T47D (cell line): ENCODE data around the gene OS9.
"Not testable (repeated sequence)": the region's sequence is repeated elsewhere in the genome, so short reads cannot be mapped to it uniquely, and the experiment has no call there.

Experiments
- DNase-seq, 2 experiments: peaks; one replicate each; pipeline versions ENCODE4 v3.0.0 to v3.0.0-alpha.2; 2011 to 2012; ENCODE audit warnings: low read depth in 1 of 2, low spot score in 1 of 2
- JUND ChIP-seq: IDR thresholded peaks from 2 replicates; pipeline ENCODE4 v1.6.1; 2012; ENCODE audit warnings: low read depth
- in situ Hi-C: cut with HindIII; loops from 2 replicates; pipeline ENCODE4 v1.10.0; 2016; ENCODE audit warnings: low sequenced_read_pairs, low pct_unique_long_range_greater_than_20kb

The OS9 gene

GRCh38 chr12:57693659-57694458, at the start of gene OS9:
TSS of gene OS9 (plus strand) at chr12:57694132. CDS start at chr12:57694162, 30 bp downstream.
- in situ Hi-C loops = no loop called here
- TF ChIP-seq JUND = no peak
- peak; percentile 91 to 100 for DNase-seq

DNA sequence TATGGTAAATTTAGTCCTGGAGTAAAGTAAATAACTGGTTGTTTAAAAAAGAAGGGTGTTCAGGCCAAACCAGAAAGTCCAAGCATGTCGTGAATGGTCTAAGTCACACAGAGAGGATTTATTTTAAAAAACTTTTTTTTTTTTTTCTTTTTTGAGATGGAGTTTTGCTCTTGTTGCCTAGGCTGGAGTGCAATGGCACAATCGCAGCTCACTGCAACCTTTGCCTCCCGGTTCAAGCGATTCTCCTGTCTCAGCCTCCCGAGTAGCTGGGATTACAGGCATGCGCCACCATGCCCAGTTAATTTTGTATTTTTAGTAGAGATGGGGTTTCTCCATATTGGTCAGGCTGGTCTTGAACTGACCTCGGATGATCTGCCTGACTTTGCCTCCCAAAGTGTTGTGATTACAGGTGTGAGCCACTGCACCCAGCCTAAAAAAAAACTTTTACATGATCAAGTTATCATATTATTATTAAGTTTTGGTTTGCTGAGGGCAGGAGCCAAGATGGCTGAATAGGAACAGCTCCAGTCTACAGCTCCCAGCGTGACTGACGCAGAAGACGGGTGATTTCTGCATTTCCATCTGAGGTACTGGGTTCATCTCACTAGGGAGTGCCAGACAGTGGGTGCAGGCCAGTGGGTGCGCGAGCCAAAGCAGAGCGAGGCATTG, 47.8 kb upstream of the OS9 start:
- in situ Hi-C loops = not testable (repeated sequence)
- peak in 1 of 2 experiments; percentile 63 for DNase-seq

GRCh38 chr12:57646659-57647049, 47.3 kb upstream of the OS9 start:
- in situ Hi-C loops, DNase-seq: not testable (repeated sequence)

GRCh38 chr12:57654042-57654441, 39.9 kb upstream of the OS9 start:
- TF ChIP-seq JUND = no peak
- in situ Hi-C loops = no loop called here
- no peak for DNase-seq

DNA sequence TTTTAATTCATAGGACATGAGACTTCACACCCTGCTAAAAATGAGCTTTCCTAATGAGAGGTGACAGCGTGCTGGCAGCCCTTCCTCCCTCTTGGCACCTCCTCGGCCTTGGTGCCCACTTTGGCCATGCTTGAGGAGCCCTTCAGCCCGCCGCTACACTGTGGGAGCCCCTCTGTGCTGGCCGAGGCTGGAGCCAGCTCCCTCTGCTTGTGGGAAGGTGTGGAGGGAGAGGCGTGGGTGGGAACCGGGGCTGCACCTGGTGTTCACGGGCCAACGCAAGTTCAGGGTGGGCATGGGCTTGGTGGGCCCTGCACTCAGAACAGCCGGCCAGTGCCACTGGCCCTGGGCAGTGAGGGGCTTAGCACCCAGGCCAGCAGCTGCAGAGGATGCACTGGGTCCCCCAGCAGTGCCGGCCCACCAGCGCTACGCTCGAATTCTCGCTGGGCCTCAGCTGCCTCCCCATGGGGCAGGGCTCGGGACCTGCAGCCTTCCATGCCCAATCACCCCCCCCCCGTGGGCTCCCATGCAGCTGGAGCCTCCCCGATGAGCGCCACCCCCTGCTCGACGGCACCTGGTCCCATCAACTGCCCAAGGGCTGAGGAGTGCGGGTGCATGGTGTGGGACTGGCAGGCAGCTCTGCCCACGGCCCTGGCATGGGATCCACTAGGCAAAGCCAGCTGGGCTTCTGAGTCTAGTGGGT, 38.2 kb upstream of the OS9 start:
- no peak for TF ChIP-seq JUND
- DNase-seq = no peak
- in situ Hi-C loops = no loop called here

GRCh38 chr12:57656408-57656807, 37.5 kb upstream of the OS9 start:
- DNase-seq, in situ Hi-C loops: not testable (repeated sequence)

- in situ Hi-C loops = no loop called here
- peak in 1 of 2 experiments; percentile 58 for DNase-seq
- no peak for TF ChIP-seq JUND
Measured at GRCh38 chr12:57657744-57658143, 36.2 kb upstream of the OS9 start.

GRCh38 chr12:57658890-57659289, 35.0 kb upstream of the OS9 start:
- in situ Hi-C loops = no loop called here
- no peak for DNase-seq
- no peak for TF ChIP-seq JUND

GRCh38 chr12:57661376-57661775, 32.6 kb upstream of the OS9 start:
- in situ Hi-C loops = no loop called here
- TF ChIP-seq JUND = no peak
- no peak for DNase-seq

DNA sequence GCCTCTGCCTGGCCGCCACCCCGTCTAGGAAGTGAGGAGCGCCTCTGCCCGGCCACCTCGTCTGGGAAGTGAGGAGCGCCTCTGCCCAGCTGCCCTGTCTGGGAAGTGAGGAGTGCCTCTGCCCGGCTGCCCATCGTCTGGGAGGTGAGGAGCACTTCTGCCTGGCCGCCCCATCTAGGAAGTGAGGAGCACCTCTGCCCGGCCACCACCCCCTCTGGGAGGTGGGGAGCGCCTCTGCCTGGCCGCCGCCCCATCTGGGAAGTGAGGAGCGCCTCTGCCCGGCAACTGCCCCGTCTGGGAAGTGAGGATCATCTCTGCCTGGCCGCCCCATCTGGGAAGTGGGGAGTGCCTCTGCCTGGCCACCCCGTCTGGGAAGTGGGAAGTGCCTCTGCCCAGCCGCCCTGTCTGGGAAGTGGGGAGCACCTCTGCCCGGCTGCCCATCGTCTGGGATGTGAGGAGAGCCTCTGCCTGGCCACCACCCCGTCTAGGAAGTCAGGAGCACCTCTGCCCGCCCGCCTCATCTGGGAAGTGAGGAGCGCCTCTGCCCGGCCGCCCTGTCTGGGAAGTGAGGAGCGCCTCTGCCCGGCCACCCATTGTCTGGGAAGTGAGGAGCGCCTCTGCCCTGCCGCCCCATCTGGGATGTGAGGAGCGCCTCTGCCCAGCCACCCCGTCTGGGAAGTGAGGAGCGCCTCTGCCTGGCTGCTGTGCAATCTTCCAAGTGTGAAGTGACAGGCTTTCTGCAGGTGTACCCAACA, 28.7 kb upstream of the OS9 start:
- in situ Hi-C loops, DNase-seq: not testable (repeated sequence)

- in situ Hi-C loops = no loop called here
- DNase-seq = no peak
- TF ChIP-seq JUND = no peak
Measured at GRCh38 chr12:57666897-57667296, 27.0 kb upstream of the OS9 start.

DNA sequence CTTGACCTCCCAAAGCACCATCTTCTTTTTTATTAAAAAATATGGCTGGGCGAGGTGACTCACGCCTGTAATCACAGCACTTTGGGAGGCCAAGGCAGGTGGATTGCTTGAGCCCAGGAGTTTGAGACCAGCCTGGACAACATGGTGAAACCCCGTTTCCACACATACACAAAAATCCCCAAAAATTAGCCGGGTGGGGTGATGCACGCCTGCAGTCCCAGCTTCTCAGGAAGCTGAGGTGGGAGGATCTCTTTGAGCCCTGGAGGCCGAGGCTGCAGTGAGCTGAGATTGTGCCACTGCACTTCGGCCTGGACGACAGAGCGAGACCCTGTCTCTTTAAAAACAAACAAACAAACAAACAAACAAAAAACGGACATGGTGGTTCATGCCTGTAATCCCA, 24.2 kb upstream of the OS9 start:
- DNase-seq, in situ Hi-C loops: not testable (repeated sequence)

DNA sequence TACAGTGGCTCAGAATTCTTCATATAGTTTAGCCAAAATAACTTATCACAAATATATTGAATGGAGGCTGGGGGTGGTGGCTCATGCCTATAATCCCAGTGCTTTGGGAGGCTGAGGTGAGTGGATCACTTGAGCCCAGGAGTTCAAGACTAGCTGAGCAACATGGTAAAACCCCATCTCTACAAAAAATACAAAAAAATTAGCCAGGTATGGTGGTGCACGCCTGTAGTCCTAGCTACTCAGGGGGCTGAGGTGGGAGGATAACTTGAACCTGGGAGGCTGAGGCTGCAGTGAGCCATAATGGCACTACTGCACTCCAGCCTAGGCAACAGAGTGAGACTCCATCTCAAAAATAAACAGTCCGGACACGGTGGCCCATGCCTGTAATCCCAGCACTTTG, 22.1 kb upstream of the OS9 start:
- in situ Hi-C loops, DNase-seq: not testable (repeated sequence)
